HUES48 (cell line): ENCODE data around the gene MEF2C.
"Not testable (repeated sequence)": the region's sequence is repeated elsewhere in the genome, so short reads cannot be mapped to it uniquely, and the experiment has no call there.

Source experiments
- H3K27ac ChIP-seq: one replicate; pipeline ENCODE4 v1.7.0; 2013; ENCODE audit warnings: low read depth, low read length, inconsistent platforms
- H3K27me3 ChIP-seq: 2 replicates; pipeline ENCODE4 v1.6.1; 2013; ENCODE audit warnings: mild to moderate bottlenecking, low read length; ENCODE audit not compliant: control insufficient read depth, insufficient read depth
- H3K36me3 ChIP-seq: 2 replicates; pipeline ENCODE4 v1.6.1; 2013; ENCODE audit warnings: low read length; ENCODE audit not compliant: control insufficient read depth, insufficient read depth
- H3K4me1 ChIP-seq: 2 replicates; pipeline ENCODE4 v1.6.1; 2013; ENCODE audit warnings: mild to moderate bottlenecking, low read length; ENCODE audit not compliant: control insufficient read depth, insufficient read depth
- H3K4me3 ChIP-seq: 2 replicates; pipeline ENCODE4 v1.5.1; 2013; ENCODE audit warnings: mild to moderate bottlenecking, low read depth, low read length
- H3K9ac ChIP-seq: 2 replicates; pipeline ENCODE4 v1.6.1; 2013; ENCODE audit warnings: mild to moderate bottlenecking, low read depth, low read length, moderate library complexity
- H3K9me3 ChIP-seq: 2 replicates; pipeline ENCODE4 v1.6.1; 2013; ENCODE audit warnings: low read length; ENCODE audit not compliant: control insufficient read depth, insufficient read depth

MEF2C gene

GRCh38 chr5:88883059-88883835, at the start of gene MEF2C:
Gene MEF2C, minus strand, starts transcription at chr5:88883184. Its CDS starts 59,396 bp downstream, at chr5:88823788.
- peak within 1 kb of the TSS; percentile 71 for H3K4me3 ChIP-seq
- H3K27me3 ChIP-seq = peaks cover 66% of the 10 kb centered on the region
- no peaks in the 10 kb centered on the region for H3K9me3 ChIP-seq
- H3K27ac ChIP-seq = no peak within 1 kb of the TSS
- H3K36me3 ChIP-seq = no peaks in the 10 kb centered on the region
- H3K4me1 ChIP-seq = peaks cover 7% of the 10 kb centered on the region; the same call in 1 of the 2 replicates
- no peak within 1 kb of the TSS for H3K9ac ChIP-seq

DNA sequence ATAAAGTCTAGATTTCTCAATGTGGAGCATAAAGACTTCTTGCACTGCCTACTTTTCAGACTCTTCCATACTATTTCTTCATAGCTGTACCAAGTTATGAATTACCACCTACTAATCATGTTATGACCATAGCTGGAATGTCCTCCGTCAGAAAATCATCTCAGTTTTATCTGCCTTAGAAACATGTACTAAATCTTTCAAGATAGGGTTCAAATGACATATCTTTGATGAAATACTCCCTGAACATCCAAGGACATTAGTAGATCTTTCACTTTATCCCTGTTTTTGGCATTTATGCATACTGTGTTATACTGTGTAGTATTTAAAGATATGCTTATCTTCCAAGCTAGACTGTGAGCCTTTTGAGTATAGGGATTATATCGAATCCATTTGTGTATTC, 49.6 kb upstream of the MEF2C start:
- H3K27me3 ChIP-seq = no peaks in the 10 kb centered on the region
- H3K9me3 ChIP-seq = no peaks in the 10 kb centered on the region
- H3K4me3 ChIP-seq = no peak overlapping the region
- H3K36me3 ChIP-seq = no peaks in the 10 kb centered on the region
- H3K9ac ChIP-seq = no peak overlapping the region
- H3K27ac ChIP-seq = no peak overlapping the region
- H3K4me1 ChIP-seq = no peaks in the 10 kb centered on the region; the same call in 1 of the 2 replicates

GRCh38 chr5:88930335-88930734, 47.4 kb upstream of the MEF2C start:
- H3K27me3 ChIP-seq = no peaks in the 10 kb centered on the region
- H3K4me3 ChIP-seq = no peak overlapping the region
- no peak overlapping the region for H3K27ac ChIP-seq
- H3K4me1 ChIP-seq = no peaks in the 10 kb centered on the region; the same call in 1 of the 2 replicates
- no peak overlapping the region for H3K9ac ChIP-seq
- no peaks in the 10 kb centered on the region for H3K36me3 ChIP-seq
- H3K9me3 ChIP-seq = no peaks in the 10 kb centered on the region

DNA sequence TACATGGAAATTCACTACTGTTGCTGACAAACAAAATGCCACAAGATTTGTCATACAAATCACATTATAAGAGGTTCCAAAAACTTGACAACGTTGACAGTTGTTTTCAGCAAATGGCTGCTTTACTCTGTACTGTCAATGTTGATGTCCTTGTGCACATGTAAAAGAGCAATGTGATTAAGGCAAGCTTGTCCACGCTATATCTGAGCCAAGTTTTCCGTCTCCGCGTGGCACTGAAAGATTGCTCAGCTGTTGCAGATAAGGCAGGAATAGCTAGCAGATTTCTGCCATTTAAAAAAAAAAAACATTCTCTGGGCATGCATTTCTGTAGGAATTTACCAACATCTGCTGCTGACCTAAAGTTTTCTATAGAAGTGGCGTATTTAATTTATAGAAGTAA, 46.4 kb upstream of the MEF2C start:
- Histone ChIP-seq H3K4me1 (no peaks in the 10 kb centered on the region; the same call in 1 of the 2 replicates), H3K9ac (no peak overlapping the region), H3K9me3 (no peaks in the 10 kb centered on the region), H3K27ac (no peak overlapping the region), H3K36me3 (no peaks in the 10 kb centered on the region), H3K27me3 (no peaks in the 10 kb centered on the region), H3K4me3 (no peak overlapping the region)

GRCh38 chr5:88926774-88927173, 43.8 kb upstream of the MEF2C start:
- no peaks in the 10 kb centered on the region; the same call in 1 of the 2 replicates for H3K4me1 ChIP-seq
- H3K36me3 ChIP-seq = no peaks in the 10 kb centered on the region
- no peak overlapping the region for H3K4me3 ChIP-seq
- no peak overlapping the region for H3K9ac ChIP-seq
- H3K27me3 ChIP-seq = no peaks in the 10 kb centered on the region
- H3K27ac ChIP-seq = no peak overlapping the region
- no peaks in the 10 kb centered on the region for H3K9me3 ChIP-seq

DNA sequence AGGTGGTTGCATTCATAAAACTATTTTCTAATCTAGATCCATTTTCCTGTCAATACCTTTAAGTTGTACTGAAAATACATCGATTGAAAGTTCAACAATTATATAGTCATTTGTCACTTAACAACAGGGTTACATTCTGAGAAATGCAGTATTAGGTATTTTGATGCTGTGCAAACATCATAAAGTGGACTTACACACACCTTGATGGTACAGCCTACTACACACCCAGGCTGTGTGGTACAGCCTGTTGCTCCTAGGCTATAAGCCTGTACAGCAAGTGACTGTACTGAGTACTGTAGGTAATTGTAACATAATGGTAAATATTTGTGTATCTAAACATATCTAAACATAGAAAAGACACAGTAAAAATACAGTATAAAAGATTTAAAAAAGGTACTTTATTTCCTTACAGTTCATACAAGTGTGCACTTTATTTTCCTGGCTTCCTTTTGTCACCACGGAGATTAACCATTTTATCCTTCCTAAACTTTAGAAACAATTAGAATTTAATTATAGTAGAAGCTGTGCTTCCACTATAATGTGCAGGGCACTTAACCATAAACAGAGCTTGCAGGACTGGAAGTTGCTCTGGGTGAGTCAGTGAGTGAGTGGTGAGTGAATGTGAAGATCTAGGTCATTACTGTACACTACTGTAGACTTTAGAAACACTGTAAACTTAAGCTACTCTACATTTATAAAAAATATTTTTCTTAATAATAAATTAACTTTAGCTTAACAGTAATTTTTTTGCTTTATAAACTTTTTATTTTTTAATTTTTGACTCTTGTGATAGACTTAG, 42.9 kb upstream of the MEF2C start:
- no peaks in the 10 kb centered on the region for H3K9me3 ChIP-seq
- no peaks in the 10 kb centered on the region; the same call in 1 of the 2 replicates for H3K4me1 ChIP-seq
- H3K27ac ChIP-seq = no peak overlapping the region

DNA sequence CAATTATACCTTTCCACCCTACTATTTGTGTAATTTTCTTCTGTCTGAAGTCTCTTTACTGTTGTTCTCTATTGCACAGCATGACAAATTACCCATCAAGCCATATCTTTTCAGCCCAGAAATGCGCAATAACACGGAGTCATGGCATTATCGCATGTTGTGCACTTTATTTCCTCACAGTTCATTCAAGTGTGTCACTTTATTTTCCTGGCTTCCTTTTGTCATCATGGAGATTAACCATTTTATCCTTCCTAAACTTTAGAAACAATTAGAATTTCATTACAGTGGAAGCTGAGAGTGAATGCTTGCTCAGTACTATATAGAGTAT, 41.3 kb upstream of the MEF2C start:
- no peaks in the 10 kb centered on the region for H3K9me3 ChIP-seq
- H3K9ac ChIP-seq = no peak overlapping the region
- H3K27me3 ChIP-seq = no peaks in the 10 kb centered on the region
- H3K4me1 ChIP-seq = no peaks in the 10 kb centered on the region
- no peaks in the 10 kb centered on the region for H3K36me3 ChIP-seq
- no peak overlapping the region for H3K27ac ChIP-seq
- H3K4me3 ChIP-seq = no peak overlapping the region

More for the DNA sequence above, 42.9 kb upstream of the MEF2C start:
- H3K36me3 ChIP-seq = no peaks in the 10 kb centered on the region
- H3K9ac ChIP-seq = no peak overlapping the region
- no peak overlapping the region for H3K4me3 ChIP-seq
- no peaks in the 10 kb centered on the region for H3K27me3 ChIP-seq

GRCh38 chr5:88923623-88924329, 40.8 kb upstream of the MEF2C start:
- Histone ChIP-seq H3K27ac (no peak overlapping the region), H3K9me3 (no peaks in the 10 kb centered on the region), H3K36me3 (no peaks in the 10 kb centered on the region), H3K4me3 (no peak overlapping the region), H3K9ac (no peak overlapping the region), H3K27me3 (no peaks in the 10 kb centered on the region), H3K4me1 (no peaks in the 10 kb centered on the region)

DNA sequence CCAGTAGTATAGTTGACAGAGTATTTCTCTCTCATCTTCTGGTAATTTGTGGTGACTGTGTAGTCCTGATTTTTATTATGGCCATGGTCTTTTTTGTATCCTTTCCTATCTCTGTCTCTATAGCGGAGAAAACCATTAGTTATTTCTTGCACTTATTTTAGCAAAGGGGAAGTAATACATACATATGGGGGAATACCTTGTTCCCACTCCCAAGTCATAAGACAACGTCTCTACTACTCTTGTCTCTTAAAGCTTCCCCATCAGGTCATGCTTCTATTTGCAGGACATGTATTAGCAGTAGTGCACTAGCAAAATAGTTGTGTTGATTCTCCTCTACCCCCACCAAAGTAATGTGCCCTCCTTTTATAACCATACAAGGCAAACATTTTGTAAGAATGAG, 29.8 kb upstream of the MEF2C start:
- not testable (repeated sequence) for H3K27me3 ChIP-seq, H3K4me3 ChIP-seq, H3K4me1 ChIP-seq, H3K9ac ChIP-seq, H3K27ac ChIP-seq, H3K9me3 ChIP-seq, H3K36me3 ChIP-seq

DNA sequence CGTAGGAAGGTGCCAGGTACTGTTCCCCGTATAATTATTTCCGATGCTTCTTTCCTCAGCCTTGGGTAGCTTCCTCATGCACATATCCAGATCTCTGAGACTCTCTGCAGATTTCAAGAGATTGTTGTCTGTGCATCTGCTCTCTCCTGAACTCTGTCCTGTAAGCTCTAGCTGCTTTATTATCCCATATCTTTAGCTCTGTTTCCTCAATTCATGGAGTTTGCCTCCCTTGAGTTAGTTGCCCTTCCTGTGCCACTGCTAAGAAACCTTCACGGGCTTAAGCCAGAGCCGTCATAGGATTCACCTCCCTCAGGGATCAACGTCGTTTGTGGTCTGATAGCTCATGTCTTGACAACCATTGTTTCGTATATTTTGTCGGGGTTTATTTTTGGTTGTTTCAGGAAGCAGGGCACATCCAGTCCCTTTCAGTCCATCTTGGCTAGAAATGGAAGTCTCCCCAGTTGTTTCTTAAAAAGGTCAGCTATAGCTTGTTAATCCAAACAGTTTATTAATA, 28.1 kb upstream of the MEF2C start:
- not testable (repeated sequence) for H3K4me3 ChIP-seq, H3K27ac ChIP-seq, H3K9ac ChIP-seq, H3K27me3 ChIP-seq, H3K9me3 ChIP-seq, H3K36me3 ChIP-seq, H3K4me1 ChIP-seq
